Endothelial cell of umbilical vein (primary cell): ENCODE data around the gene SPATA6L. TPM values are rescaled to one million over a fixed set of nuclear protein-coding genes. Genes with fewer than 3 reads are reported as not detected.

ENCODE experiments used
- BruUV-seq: library from RNA; stranded (reverse); fragments of 400-500 nt; replicated peaks from 2 replicates; lab custom pipeline; 2021; lab: Mats Ljungman, UMichigan
- CTCF ChIA-PET: fragments of 300-600, 350-600 bp; sonication (Branson Sonifier 250); formaldehyde crosslinking; loops from one replicate; lab custom pipeline; 2021; ENCODE audit warnings: antibody characterized with exemption, inconsistent platforms; lab: Charles Lee
- POLR2A ChIA-PET: fragments of 300-600, 350-600 bp; sonication (Branson Sonifier 250); formaldehyde crosslinking; loops from one replicate; lab custom pipeline; 2021; ENCODE audit warnings: antibody characterized with exemption, inconsistent platforms; lab: Charles Lee
- DNase-seq: peaks from one replicate; pipeline ENCODE4 v3.0.0-alpha.2; 2011; ENCODE audit warnings: low read depth, low spot score
- FAIRE-seq: peaks from 2 replicates; lab custom pipeline; 2011; peaks lifted over from hg19 to GRCh38; lab: Jason Lieb, UNC
- H2AFZ ChIP-seq: 2 replicates; pipeline ENCODE4 v1.6.0; 2012; ENCODE audit warnings: low read depth, low read length, control low read depth, inconsistent platforms
- H3K27ac ChIP-seq: 2 replicates; pipeline ENCODE4 v1.5.1; 2011; ENCODE audit warnings: low read depth, mild to moderate bottlenecking, control low read depth, low read length, moderate library complexity; ENCODE audit not compliant: insufficient read depth
- H3K27me3 ChIP-seq, 2 experiments: 2 replicates each; pipeline versions ENCODE4 v1.6.0 to v1.6.1; 2011; ENCODE audit warnings: low read length in 2 of 2, mixed read lengths in 1 of 2; ENCODE audit not compliant: control insufficient read depth in 2 of 2, insufficient read depth in 2 of 2
- H3K36me3 ChIP-seq, 2 experiments: 2 replicates in 1 of 2; 3 replicates in 1 of 2; pipeline ENCODE4 v1.5.1; 2011; ENCODE audit warnings: low read length in 2 of 2, mild to moderate bottlenecking in 1 of 2, moderate library complexity in 1 of 2; ENCODE audit not compliant: control insufficient read depth in 2 of 2, insufficient read depth in 2 of 2; ENCODE audit errors: extremely low read depth in 1 of 2
- H3K4me1 ChIP-seq: 3 replicates; pipeline ENCODE4 v1.5.1; 2011; ENCODE audit warnings: mild to moderate bottlenecking, low read length; ENCODE audit not compliant: control insufficient read depth, insufficient read depth; ENCODE audit errors: extremely low read depth
- H3K4me2 ChIP-seq: 2 replicates; pipeline ENCODE4 v1.6.1; 2011; ENCODE audit warnings: low read length, control low read depth, mixed read lengths; ENCODE audit not compliant: insufficient read depth
- H3K4me3 ChIP-seq, 3 experiments: fragments of 200-600 bp in 1 of 3; sonication (generic), shearing (Covaris generic) in 1 of 3; replicated peaks in 1 of 3; 2 replicates each; pipeline ENCODE4 v1.5.1; 2011 to 2016; ENCODE audit warnings: control low read depth in 3 of 3, low read length in 3 of 3, mild to moderate bottlenecking in 2 of 3, inconsistent platforms in 1 of 3, low read depth in 1 of 3, moderate library complexity in 1 of 3; ENCODE audit not compliant: insufficient read depth in 1 of 3
- H3K79me2 ChIP-seq: 2 replicates; pipeline ENCODE4 v1.6.0; 2012; ENCODE audit warnings: low read length, inconsistent platforms; ENCODE audit not compliant: control insufficient read depth, insufficient read depth
- H3K9ac ChIP-seq: replicated peaks from 2 replicates; pipeline ENCODE3; 2011; ENCODE audit warnings: low read length, control low read depth; ENCODE audit not compliant: insufficient read depth; ENCODE audit errors: extremely low read depth
- H3K9me1 ChIP-seq: replicated peaks from 3 replicates; pipeline ENCODE4 v1.6.0; 2011; ENCODE audit warnings: mild to moderate bottlenecking, low read length; ENCODE audit not compliant: control insufficient read depth, insufficient read depth; ENCODE audit errors: extremely low read depth
- H3K9me3 ChIP-seq: replicated peaks from 2 replicates; pipeline ENCODE4 v1.5.1; 2012; ENCODE audit warnings: low read length, inconsistent platforms; ENCODE audit not compliant: control insufficient read depth, insufficient read depth
- H4K20me1 ChIP-seq: replicated peaks from 2 replicates; pipeline ENCODE3; 2011; ENCODE audit warnings: mild to moderate bottlenecking, low read length; ENCODE audit not compliant: control insufficient read depth, insufficient read depth; ENCODE audit errors: extremely low read depth
- EZH2 ChIP-seq: IDR thresholded peaks from 2 replicates; pipeline ENCODE4 v1.6.1; 2012; ENCODE audit warnings: borderline replicate concordance, low read depth, mild to moderate bottlenecking, moderate library complexity, low read length, inconsistent platforms; ENCODE audit not compliant: severe bottlenecking
- FOS ChIP-seq: IDR thresholded peaks from 2 replicates; pipeline ENCODE4 v1.6.1; 2011; ENCODE audit warnings: mild to moderate bottlenecking, low read length, moderate library complexity, borderline replicate concordance; ENCODE audit not compliant: insufficient read depth
- GATA2 ChIP-seq: IDR thresholded peaks from 2 replicates; pipeline ENCODE4 v1.7.0; 2011; ENCODE audit warnings: low read depth, mild to moderate bottlenecking, moderate library complexity, mixed read lengths, low read length; ENCODE audit not compliant: insufficient read length, insufficient read depth
- JUN ChIP-seq: IDR thresholded peaks from 2 replicates; pipeline ENCODE4 v1.6.1; 2011; ENCODE audit warnings: borderline replicate concordance, low read depth; ENCODE audit not compliant: insufficient read length, insufficient read depth
- MAX ChIP-seq: IDR thresholded peaks from 2 replicates; pipeline ENCODE4 v1.6.1; 2011; ENCODE audit not compliant: insufficient read depth, insufficient read length
- MYC ChIP-seq: IDR thresholded peaks from one replicate; pipeline ENCODE4 v1.6.1; 2011; ENCODE audit warnings: mild to moderate bottlenecking, low read depth, low read length
- POLR2A ChIP-seq: IDR thresholded peaks from 2 replicates; pipeline ENCODE4 v1.6.1; 2012; ENCODE audit warnings: low read depth, mild to moderate bottlenecking, control low read depth, low read length
- POLR2AphosphoS5 ChIP-seq: IDR thresholded peaks from 2 replicates; pipeline ENCODE4 v1.6.1; 2012; ENCODE audit warnings: low read depth, mild to moderate bottlenecking, control low read depth, low read length, moderate library complexity; ENCODE audit not compliant: insufficient read depth
- dilution Hi-C: fragments of 300-500 bp; cut with MboI; formaldehyde crosslinking; loops from one replicate; pipeline ENCODE4 v1.15.0; 2019; ENCODE audit warnings: low sequenced_read_pairs; ENCODE audit not compliant: extremely low pct_ligation_motif_present
- intact Hi-C: fragments of 100-400 bp; cut with micrococcal nuclease; formaldehyde crosslinking; loops from one replicate; pipeline ENCODE4 v1.10.0; 2022
- polyA plus RNA-seq, 4 experiments: library from polyadenylated mRNA; depleted of rRNA in 3 of 4; stranded (reverse) in 3 of 4; unstranded in 1 of 4; fragments of >200 nt; gene quantifications; 2 replicates each; pipeline versions ENCODE4 v1.2.1 to v1.2.3, GENCODE V29; 2011 to 2012; ENCODE audit warnings: missing spikeins in 1 of 4
- total RNA-seq: library from RNA; stranded (reverse); gene quantifications from 2 replicates; pipeline ENCODE4 v1.2.3, GENCODE V29; 2021
- TF ChIP-seq, protein P1 (sequence below), 2 donors: IDR thresholded peaks; 1 replicate in 1 of 2; 2 replicates in 1 of 2; pipeline ENCODE4 v1.5.1; 2011; ENCODE audit warnings: low read length in 2 of 2, mild to moderate bottlenecking in 2 of 2, moderate library complexity in 2 of 2, control low read depth in 1 of 2, inconsistent platforms in 1 of 2, low read depth in 1 of 2; ENCODE audit not compliant: insufficient read depth in 1 of 2; ENCODE audit errors: extremely low read depth in 1 of 2

Gene SPATA6L
- total and polyA plus RNA-seq, 2 donors (not counting 3 experiments of a cell fraction or from before 2014, with no cell fraction given), result 0.40 to 1.5 TPM

GRCh38 chr9:4555236-4555635 is 111.0 kb downstream of the SPATA6L start:
- ChIA-PET POLR2A (no interaction called here), CTCF (interaction anchor here (0.8 to 1.1 kb wide), 6 partner anchors 13 to 85 kb away, joined by 3 to 6 read pairs (median 3); partner anchors contain the start of gene SLC1A1)

DNA sequence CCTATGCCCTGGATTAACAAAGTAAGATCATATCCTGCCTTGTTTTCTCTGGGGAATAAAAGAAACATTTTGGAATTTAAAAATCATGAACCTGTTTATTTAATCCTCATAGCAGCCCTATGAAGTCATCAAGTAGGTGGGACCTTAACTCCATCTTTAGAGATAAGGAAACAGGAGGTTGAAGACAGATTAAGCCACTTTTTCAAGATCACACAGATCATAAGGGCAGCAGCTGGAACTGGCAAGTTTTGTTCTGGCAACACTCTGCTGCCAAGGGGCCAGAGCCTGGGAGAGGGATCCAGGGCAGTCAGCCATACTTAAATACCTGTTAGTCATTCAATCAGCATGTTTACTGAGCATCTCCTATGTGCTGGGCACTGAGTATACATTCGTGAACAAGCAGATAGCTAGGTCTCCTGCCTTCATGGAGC is 112.3 kb downstream of the SPATA6L start:
- Histone ChIP-seq H3K27ac (peak overlapping the region; percentile 86), H3K9me3 (no peaks in the 10 kb centered on the region), H4K20me1 (no peaks in the 10 kb centered on the region), H3K4me1 (peaks cover 34% of the 10 kb centered on the region), H3K9ac (no peak overlapping the region), H3K79me2 (no peaks in the 10 kb centered on the region), H2AFZ (no peak overlapping the region), H3K36me3 (no peaks in the 10 kb centered on the region), H3K27me3 (no peaks in the 10 kb centered on the region), H3K9me1 (no peaks in the 10 kb centered on the region), H3K4me3 (no peak overlapping the region), H3K4me2 (no peak overlapping the region)
- TF ChIP-seq POLR2AphosphoS5, result no peak
- TF ChIP-seq, protein P1, sequence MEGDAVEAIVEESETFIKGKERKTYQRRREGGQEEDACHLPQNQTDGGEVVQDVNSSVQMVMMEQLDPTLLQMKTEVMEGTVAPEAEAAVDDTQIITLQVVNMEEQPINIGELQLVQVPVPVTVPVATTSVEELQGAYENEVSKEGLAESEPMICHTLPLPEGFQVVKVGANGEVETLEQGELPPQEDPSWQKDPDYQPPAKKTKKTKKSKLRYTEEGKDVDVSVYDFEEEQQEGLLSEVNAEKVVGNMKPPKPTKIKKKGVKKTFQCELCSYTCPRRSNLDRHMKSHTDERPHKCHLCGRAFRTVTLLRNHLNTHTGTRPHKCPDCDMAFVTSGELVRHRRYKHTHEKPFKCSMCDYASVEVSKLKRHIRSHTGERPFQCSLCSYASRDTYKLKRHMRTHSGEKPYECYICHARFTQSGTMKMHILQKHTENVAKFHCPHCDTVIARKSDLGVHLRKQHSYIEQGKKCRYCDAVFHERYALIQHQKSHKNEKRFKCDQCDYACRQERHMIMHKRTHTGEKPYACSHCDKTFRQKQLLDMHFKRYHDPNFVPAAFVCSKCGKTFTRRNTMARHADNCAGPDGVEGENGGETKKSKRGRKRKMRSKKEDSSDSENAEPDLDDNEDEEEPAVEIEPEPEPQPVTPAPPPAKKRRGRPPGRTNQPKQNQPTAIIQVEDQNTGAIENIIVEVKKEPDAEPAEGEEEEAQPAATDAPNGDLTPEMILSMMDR (IDR thresholded peaks at IDR 0.05; ENCODE audit: extremely low read depth in 1 of 2, insufficient read depth in 1 of 2, low read depth in 1 of 2, low read length in 2 of 2), result no peak
- peak; percentile 45 for TF ChIP-seq POLR2A
- no peak for TF ChIP-seq MYC
- peak; percentile 57 for TF ChIP-seq JUN
- TF ChIP-seq FOS, result peak; percentile 46
- TF ChIP-seq MAX, result no peak
- TF ChIP-seq EZH2, result no peak
- TF ChIP-seq GATA2, result peak; percentile 88
- POLR2A ChIA-PET, result no interaction called here
- peak; percentile 88 for DNase-seq
- dilution Hi-C loops (no loop called here), intact Hi-C loops (loop anchor here (1.0 to 10.0 kb wide), 4 partner anchors 63 to 259 kb away; partner anchors contain the start of gene PLPP6)
- CTCF ChIA-PET, result interaction anchor here (2.3 kb wide), 1 partner anchor 51 kb away, joined by 9 read pairs; no protein-coding TSS in a partner anchor
- FAIRE-seq, result peak; percentile 86
- no TSS peak for BruUV-seq

More at GRCh38 chr9:4555236-4555635, 111.0 kb downstream of the SPATA6L start:
- dilution Hi-C loops (no loop called here), intact Hi-C loops (loop anchor here (1.0 to 10.0 kb wide), 7 partner anchors 8 to 260 kb away; partner anchors contain the start of gene PLPP6)
- no peaks in the 10 kb centered on the region for H3K9me1 ChIP-seq
- TF ChIP-seq JUN (peak; percentile 55), POLR2A (no peak), POLR2AphosphoS5 (peak; percentile 77), MYC (no peak), GATA2 (peak; percentile 67), FOS (no peak)
- peak overlapping the region; percentile 46 for H3K9ac ChIP-seq
- H3K27ac ChIP-seq, result peak overlapping the region; percentile 86
- H3K27me3 ChIP-seq, result no peaks in the 10 kb centered on the region
- no peak overlapping the region for H3K4me3 ChIP-seq
- DNase-seq (peak; percentile 91), FAIRE-seq (peak; percentile 90)
- no TSS peak for BruUV-seq
- H3K9me3 ChIP-seq, result no peaks in the 10 kb centered on the region
- peaks cover 23% of the 10 kb centered on the region for H3K4me1 ChIP-seq
- no peak overlapping the region for H2AFZ ChIP-seq
- no peaks in the 10 kb centered on the region for H3K79me2 ChIP-seq
- H3K36me3 ChIP-seq, result no peaks in the 10 kb centered on the region
- H3K4me2 ChIP-seq, result peak overlapping the region; percentile 71
- H4K20me1 ChIP-seq, result no peaks in the 10 kb centered on the region
